SK-N-SH (cell line): ENCODE data around the gene MBNL1. TPM values are rescaled to one million over a fixed set of nuclear protein-coding genes. Genes with fewer than 3 reads are reported as not detected.
A peak's percentile ranks its signal among the peaks of the same experiment; 100 is the strongest.

Experiments
- CTCF ChIA-PET: fragments of 300-600, 350-600 bp; formaldehyde crosslinking; extraction: SDS; loops from one replicate; lab custom pipeline; 2021; lab: Yijun Ruan, JAX
- POLR2A ChIA-PET: fragments of 350-600 bp; sonication (Branson Sonifier 250); formaldehyde crosslinking; extraction: SDS; loops from one replicate; lab custom pipeline; 2020; ENCODE audit warnings: antibody characterized with exemption, inconsistent platforms; lab: Yijun Ruan, JAX
- DNase-seq: peaks from one replicate; pipeline ENCODE4 v3.0.0; 2012
- H2AFZ ChIP-seq: fragments of 200-600 bp; sonication (generic); 2 replicates; pipeline ENCODE4 v1.8.1; 2016; ENCODE audit warnings: antibody characterized with exemption, mild to moderate bottlenecking, low read depth
- H3F3A ChIP-seq: fragments of 200-600 bp; sonication (generic); replicated peaks from 2 replicates; pipeline ENCODE3; 2016; ENCODE audit warnings: antibody characterized with exemption, mild to moderate bottlenecking; ENCODE audit not compliant: insufficient read depth
- H3K27ac ChIP-seq, 2 experiments: fragments of 200-500 bp in 1 of 2; fragments of 200-600 bp in 1 of 2; sonication (Bioruptor generic) in 1 of 2; sonication (generic), shearing (Covaris generic) in 1 of 2; 2 replicates each; pipeline versions ENCODE4 v1.5.1 to v1.6.1; 2014 to 2016; ENCODE audit warnings: low read depth in 2 of 2, inconsistent platforms in 1 of 2, low read length in 1 of 2, mild to moderate bottlenecking in 1 of 2, mixed read lengths in 1 of 2
- H3K27me3 ChIP-seq: fragments of 200-600 bp; sonication (generic), shearing (Covaris generic); 2 replicates; pipeline ENCODE4 v1.6.1; 2016; ENCODE audit warnings: mixed run types; ENCODE audit not compliant: insufficient read depth
- H3K36me3 ChIP-seq, 2 experiments: fragments of 200-500 bp in 1 of 2; fragments of 200-600 bp in 1 of 2; sonication (Bioruptor generic) in 1 of 2; sonication (generic) in 1 of 2; replicated peaks in 1 of 2; 2 replicates each; pipeline versions ENCODE3 to v1.5.1; 2014 to 2016; ENCODE audit warnings: low read length in 1 of 2, mild to moderate bottlenecking in 1 of 2; ENCODE audit not compliant: insufficient read depth in 2 of 2, control insufficient read depth in 1 of 2
- H3K4me1 ChIP-seq, 2 experiments: fragments of 200-500 bp in 1 of 2; fragments of 200-600 bp in 1 of 2; sonication (Bioruptor generic) in 1 of 2; sonication (generic), shearing (Covaris generic) in 1 of 2; 2 replicates each; pipeline versions ENCODE4 v1.5.1 to v1.6.1; 2014 to 2016; ENCODE audit warnings: low read depth in 1 of 2, low read length in 1 of 2, mixed run types in 1 of 2; ENCODE audit not compliant: insufficient read depth in 2 of 2, control insufficient read depth in 1 of 2
- H3K4me2 ChIP-seq: fragments of 200-600 bp; sonication (generic), shearing (Covaris generic); 2 replicates; pipeline ENCODE4 v1.6.1; 2017; ENCODE audit warnings: mixed run types
- H3K4me3 ChIP-seq, 2 experiments: fragments of 200-500 bp in 1 of 2; fragments of 200-600 bp in 1 of 2; sonication (Bioruptor generic) in 1 of 2; sonication (generic), shearing (Covaris generic) in 1 of 2; 2 replicates each; pipeline versions ENCODE4 v1.5.1 to v1.8.1; 2014 to 2016; ENCODE audit warnings: low read depth in 2 of 2, inconsistent platforms in 1 of 2, low read length in 1 of 2, mild to moderate bottlenecking in 1 of 2, mixed read lengths in 1 of 2, moderate library complexity in 1 of 2
- H3K79me2 ChIP-seq: fragments of 200-600 bp; sonication (generic); 2 replicates; pipeline ENCODE4 v1.8.1; 2017; ENCODE audit warnings: mild to moderate bottlenecking; ENCODE audit not compliant: insufficient read depth
- H3K9ac ChIP-seq: fragments of 200-600 bp; sonication (generic); 2 replicates; pipeline ENCODE4 v1.6.1; 2017; ENCODE audit warnings: mixed run types
- H3K9me2 ChIP-seq: fragments of 200-600 bp; sonication (generic); 2 replicates; pipeline ENCODE4 v1.6.1; 2017; ENCODE audit warnings: mixed run types
- H3K9me3 ChIP-seq: fragments of 200-600 bp; sonication (generic); 2 replicates; pipeline ENCODE4 v1.6.1; 2017; ENCODE audit warnings: mixed run types, mild to moderate bottlenecking, moderate library complexity
- H4K20me1 ChIP-seq: fragments of 200-600 bp; sonication (generic); 2 replicates; pipeline ENCODE4 v1.6.1; 2017; ENCODE audit warnings: mild to moderate bottlenecking, mixed run types; ENCODE audit not compliant: insufficient read depth
- CHD2 ChIP-seq: fragments of 150-350 bp; IDR thresholded peaks from 2 replicates; pipeline ENCODE4 v1.6.1; 2018; ENCODE audit warnings: low read length; ENCODE audit not compliant: partially characterized antibody
- CTCF ChIP-seq: fragments of 200-600 bp; sonication (generic); IDR thresholded peaks from 2 replicates; pipeline ENCODE4 v1.6.1; 2017; ENCODE audit warnings: antibody characterized with exemption, mild to moderate bottlenecking, moderate library complexity
- EP300 ChIP-seq, 2 experiments: IDR thresholded peaks; 2 replicates each; pipeline versions ENCODE4 v1.4.0 to v1.6.1; 2012; ENCODE audit warnings: borderline replicate concordance in 1 of 2, low read depth in 1 of 2, low read length in 1 of 2
- EZH2phosphoT487 ChIP-seq: fragments of 200-600 bp; sonication (generic); IDR thresholded peaks from 2 replicates; pipeline ENCODE4 v1.6.1; 2017; ENCODE audit warnings: low read depth, mixed run types, mild to moderate bottlenecking, antibody characterized with exemption, moderate library complexity, borderline replicate concordance
- FOSL2 ChIP-seq: IDR thresholded peaks from 2 replicates; pipeline ENCODE4 v1.4.0; 2012; ENCODE audit warnings: low read depth, mild to moderate bottlenecking, moderate library complexity, borderline replicate concordance
- FOXM1 ChIP-seq: IDR thresholded peaks from 2 replicates; pipeline ENCODE4 v1.4.0; 2012; ENCODE audit warnings: low read depth, mild to moderate bottlenecking
- GABPA ChIP-seq: IDR thresholded peaks from 2 replicates; pipeline ENCODE4 v1.4.0; 2012; ENCODE audit warnings: low read depth, mild to moderate bottlenecking
- MXI1 ChIP-seq: IDR thresholded peaks from 2 replicates; pipeline ENCODE4 v1.6.1; 2012; ENCODE audit warnings: mild to moderate bottlenecking, low read depth, low read length, improper control_type of control experiment
- NFIC ChIP-seq: IDR thresholded peaks from 2 replicates; pipeline ENCODE4 v1.4.0; 2012; ENCODE audit warnings: borderline replicate concordance
- NRF1 ChIP-seq: IDR thresholded peaks from 2 replicates; pipeline ENCODE4 v1.6.1; 2012; ENCODE audit warnings: low read depth, mild to moderate bottlenecking, low read length
- RFX5 ChIP-seq: IDR thresholded peaks from 2 replicates; pipeline ENCODE4 v1.6.1; 2012; ENCODE audit warnings: mild to moderate bottlenecking, improper control_type of control experiment, low read length
- RXRA ChIP-seq: IDR thresholded peaks from 2 replicates; pipeline ENCODE4 v1.4.0; 2012; ENCODE audit warnings: low read depth, mild to moderate bottlenecking, borderline replicate concordance
- SMC3 ChIP-seq: IDR thresholded peaks from 2 replicates; pipeline ENCODE4 v1.6.1; 2012; ENCODE audit warnings: low read depth, low read length, improper control_type of control experiment
- TAF1 ChIP-seq: IDR thresholded peaks from 2 replicates; pipeline ENCODE4 v1.6.1; 2012; ENCODE audit warnings: low read depth, mild to moderate bottlenecking, low read length, moderate library complexity, borderline replicate concordance
- TEAD4 ChIP-seq: IDR thresholded peaks from 2 replicates; pipeline ENCODE4 v1.4.0; 2012; ENCODE audit warnings: mild to moderate bottlenecking, borderline replicate concordance; ENCODE audit not compliant: insufficient read depth
- ZBTB33 ChIP-seq: IDR thresholded peaks from 2 replicates; pipeline ENCODE4 v1.4.0; 2012; ENCODE audit warnings: low read depth, borderline replicate concordance
- WGBS: methylation state at CpG from one replicate; pipeline ENCODE4 v1.1.6; 2017; ENCODE audit warnings: low lambda C conversion rate; 5-methylcytosine and 5-hydroxymethylcytosine counted together
- polyA plus RNA-seq, 3 experiments: library from polyadenylated mRNA; depleted of rRNA; stranded (reverse); fragments of >200 nt; gene quantifications; 2 replicates each; pipeline ENCODE4 v1.2.3, GENCODE V29; 2012
- TF ChIP-seq, protein P1 (sequence below): IDR thresholded peaks from 2 replicates; pipeline ENCODE4 v1.6.1; 2012; ENCODE audit warnings: mild to moderate bottlenecking, low read depth, low read length, moderate library complexity
- TF ChIP-seq, protein P2 (sequence below): fragments of 150-350 bp; IDR thresholded peaks from 2 replicates; pipeline ENCODE4 v1.6.1; 2016; ENCODE audit warnings: mild to moderate bottlenecking, low read depth, low read length

MBNL1 gene
- polyA plus RNA-seq, 1 of the 3 experiments (the other 2 are of a cell fraction): 44.3 TPM

- CTCF ChIA-PET: no interaction called here
- POLR2A ChIA-PET: no interaction called here
- no peak overlapping the region for H3K4me3 ChIP-seq
- H3K4me2 ChIP-seq: no peak overlapping the region
- WGBS: 51% methylated on average over 3 of the region's 3 CpGs
- peak overlapping the region in 1 of 2 experiments; percentile 90; a peak in 2 of 4 replicates for H3K27ac ChIP-seq
- no peak overlapping the region for H2AFZ ChIP-seq
- H3K79me2 ChIP-seq: peaks cover 100% of the 10 kb centered on the region
- peaks cover 4 to 16% of the 10 kb centered on the region in 2 experiments for H3K36me3 ChIP-seq
- TF ChIP-seq ZBTB33: no peak
- TF ChIP-seq FOXM1: no peak
- no peak for TF ChIP-seq FOSL2
- no peak for TF ChIP-seq TEAD4
- no peak for TF ChIP-seq SMC3
- no peak for TF ChIP-seq MXI1
- TF ChIP-seq CTCF: no peak
- TF ChIP-seq RFX5: no peak
- TF ChIP-seq GABPA: no peak
- TF ChIP-seq, protein P1, sequence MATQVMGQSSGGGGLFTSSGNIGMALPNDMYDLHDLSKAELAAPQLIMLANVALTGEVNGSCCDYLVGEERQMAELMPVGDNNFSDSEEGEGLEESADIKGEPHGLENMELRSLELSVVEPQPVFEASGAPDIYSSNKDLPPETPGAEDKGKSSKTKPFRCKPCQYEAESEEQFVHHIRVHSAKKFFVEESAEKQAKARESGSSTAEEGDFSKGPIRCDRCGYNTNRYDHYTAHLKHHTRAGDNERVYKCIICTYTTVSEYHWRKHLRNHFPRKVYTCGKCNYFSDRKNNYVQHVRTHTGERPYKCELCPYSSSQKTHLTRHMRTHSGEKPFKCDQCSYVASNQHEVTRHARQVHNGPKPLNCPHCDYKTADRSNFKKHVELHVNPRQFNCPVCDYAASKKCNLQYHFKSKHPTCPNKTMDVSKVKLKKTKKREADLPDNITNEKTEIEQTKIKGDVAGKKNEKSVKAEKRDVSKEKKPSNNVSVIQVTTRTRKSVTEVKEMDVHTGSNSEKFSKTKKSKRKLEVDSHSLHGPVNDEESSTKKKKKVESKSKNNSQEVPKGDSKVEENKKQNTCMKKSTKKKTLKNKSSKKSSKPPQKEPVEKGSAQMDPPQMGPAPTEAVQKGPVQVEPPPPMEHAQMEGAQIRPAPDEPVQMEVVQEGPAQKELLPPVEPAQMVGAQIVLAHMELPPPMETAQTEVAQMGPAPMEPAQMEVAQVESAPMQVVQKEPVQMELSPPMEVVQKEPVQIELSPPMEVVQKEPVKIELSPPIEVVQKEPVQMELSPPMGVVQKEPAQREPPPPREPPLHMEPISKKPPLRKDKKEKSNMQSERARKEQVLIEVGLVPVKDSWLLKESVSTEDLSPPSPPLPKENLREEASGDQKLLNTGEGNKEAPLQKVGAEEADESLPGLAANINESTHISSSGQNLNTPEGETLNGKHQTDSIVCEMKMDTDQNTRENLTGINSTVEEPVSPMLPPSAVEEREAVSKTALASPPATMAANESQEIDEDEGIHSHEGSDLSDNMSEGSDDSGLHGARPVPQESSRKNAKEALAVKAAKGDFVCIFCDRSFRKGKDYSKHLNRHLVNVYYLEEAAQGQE: no peak
- TF ChIP-seq EZH2phosphoT487: no peak
- TF ChIP-seq CHD2: no peak
- TF ChIP-seq RXRA: no peak
- no peak for TF ChIP-seq NRF1
- TF ChIP-seq, protein P2, sequence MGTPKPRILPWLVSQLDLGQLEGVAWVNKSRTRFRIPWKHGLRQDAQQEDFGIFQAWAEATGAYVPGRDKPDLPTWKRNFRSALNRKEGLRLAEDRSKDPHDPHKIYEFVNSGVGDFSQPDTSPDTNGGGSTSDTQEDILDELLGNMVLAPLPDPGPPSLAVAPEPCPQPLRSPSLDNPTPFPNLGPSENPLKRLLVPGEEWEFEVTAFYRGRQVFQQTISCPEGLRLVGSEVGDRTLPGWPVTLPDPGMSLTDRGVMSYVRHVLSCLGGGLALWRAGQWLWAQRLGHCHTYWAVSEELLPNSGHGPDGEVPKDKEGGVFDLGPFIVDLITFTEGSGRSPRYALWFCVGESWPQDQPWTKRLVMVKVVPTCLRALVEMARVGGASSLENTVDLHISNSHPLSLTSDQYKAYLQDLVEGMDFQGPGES: no peak
- TF ChIP-seq EP300 (IDR thresholded peaks at IDR 0.05; ENCODE audit: borderline replicate concordance in 1 of 2, low read depth in 1 of 2, low read length in 1 of 2): no peak
- TF ChIP-seq TAF1: no peak
- TF ChIP-seq NFIC: no peak
- no peaks in the 10 kb centered on the region for H3K27me3 ChIP-seq
- H3K9me2 ChIP-seq: no peaks in the 10 kb centered on the region
- peaks cover 34% of the 10 kb centered on the region for H3F3A ChIP-seq
- DNase-seq: no peak
- H3K9ac ChIP-seq: peak overlapping the region; percentile 53; the same call in 1 of the 2 replicates
- no peaks in the 10 kb centered on the region for H3K9me3 ChIP-seq
- peaks cover 0 to 49% of the 10 kb centered on the region in 2 experiments; a peak in 3 of 4 replicates for H3K4me1 ChIP-seq
- H4K20me1 ChIP-seq: peaks cover 42% of the 10 kb centered on the region
Observed at GRCh38 chr3:152375546-152375945, 106.8 kb downstream of the MBNL1 start.
